H1 (cell line): ENCODE results near the gene CAMSAP1. TPM values are rescaled to one million over a fixed set of nuclear protein-coding genes. Genes with fewer than 3 reads are reported as not detected.

Experiments used
- CTCF ChIA-PET: fragments of 300-600 bp; sonication (Branson Sonifier 250); formaldehyde crosslinking; loops from one replicate; lab custom pipeline; 2021; ENCODE audit not compliant: partially characterized antibody; lab: Charles Lee
- POLR2A ChIA-PET: fragments of 300-600 bp; sonication (Branson Sonifier 250); formaldehyde crosslinking; loops from one replicate; lab custom pipeline; 2021; ENCODE audit warnings: inconsistent platforms; ENCODE audit not compliant: partially characterized antibody; lab: Charles Lee
- DNase-seq, 2 experiments: peaks; one replicate each; pipeline versions ENCODE4 v3.0.0 to v3.0.0-alpha.2; 2010 to 2022; ENCODE audit warnings: low spot score in 2 of 2, low read depth in 1 of 2, mixed read lengths in 1 of 2
- FAIRE-seq: peaks from 2 replicates; lab custom pipeline; 2011; peaks lifted over from hg19 to GRCh38; lab: Jason Lieb, UNC
- H2AFZ ChIP-seq: 2 replicates; pipeline ENCODE4 v1.8.1; 2012; ENCODE audit warnings: low read length, inconsistent platforms
- H2AK5ac ChIP-seq: 2 replicates; pipeline ENCODE4 v1.6.1; 2013; ENCODE audit warnings: low read depth, low read length
- H2BK120ac ChIP-seq: replicated peaks from 2 replicates; pipeline ENCODE3; 2013; ENCODE audit warnings: low read depth, low read length, inconsistent platforms
- H2BK12ac ChIP-seq: 2 replicates; pipeline ENCODE4 v1.6.1; 2013; ENCODE audit warnings: low read depth, low read length
- H2BK15ac ChIP-seq: 2 replicates; pipeline ENCODE4 v1.6.1; 2013; ENCODE audit warnings: low read length
- H2BK20ac ChIP-seq: 2 replicates; pipeline ENCODE4 v1.6.1; 2013; ENCODE audit warnings: low read length
- H2BK5ac ChIP-seq: 2 replicates; pipeline ENCODE4 v1.6.1; 2013; ENCODE audit warnings: low read depth, low read length
- H3K14ac ChIP-seq: 2 replicates; pipeline ENCODE4 v1.6.1; 2013; ENCODE audit warnings: inconsistent platforms; ENCODE audit not compliant: insufficient read length
- H3K18ac ChIP-seq: 2 replicates; pipeline ENCODE4 v1.6.1; 2013; ENCODE audit warnings: low read length; ENCODE audit errors: extremely low read depth
- H3K23ac ChIP-seq: 2 replicates; pipeline ENCODE4 v1.6.1; 2013; ENCODE audit warnings: inconsistent platforms; ENCODE audit not compliant: insufficient read length
- H3K23me2 ChIP-seq: 2 replicates; pipeline ENCODE4 v1.6.1; 2013; ENCODE audit warnings: low read depth, low read length
- H3K27ac ChIP-seq: 2 replicates; pipeline ENCODE4 v1.6.1; 2011; ENCODE audit warnings: low read depth, low read length, inconsistent platforms
- H3K27me3 ChIP-seq, 4 experiments: replicated peaks in 1 of 4; 1 replicate in 1 of 4; 2 replicates in 3 of 4; pipeline versions ENCODE4 v1.6.1 to v1.8.1; 2011 to 2013; ENCODE audit warnings: low read length in 3 of 4, mild to moderate bottlenecking in 3 of 4, inconsistent platforms in 2 of 4, mixed read lengths in 2 of 4, moderate library complexity in 1 of 4; ENCODE audit not compliant: control insufficient read depth in 3 of 4, insufficient read depth in 3 of 4; ENCODE audit errors: extremely low read depth in 1 of 4
- H3K36me3 ChIP-seq, 4 experiments: 2 replicates each; pipeline versions ENCODE4 v1.6.1 to v1.8.1; 2011 to 2013; ENCODE audit warnings: mild to moderate bottlenecking in 4 of 4, low read length in 3 of 4, moderate library complexity in 2 of 4, control low read depth in 1 of 4, inconsistent platforms in 1 of 4; ENCODE audit not compliant: insufficient read depth in 4 of 4, control insufficient read depth in 2 of 4
- H3K4ac ChIP-seq: replicated peaks from 2 replicates; pipeline ENCODE3; 2013; ENCODE audit warnings: low read length, low read depth, mixed read lengths, inconsistent platforms; ENCODE audit not compliant: insufficient read length
- H3K4me1 ChIP-seq, 4 experiments: replicated peaks in 1 of 4; 1 replicate in 1 of 4; 2 replicates in 3 of 4; pipeline versions ENCODE4 v1.6.1 to v1.8.1; 2011 to 2013; ENCODE audit warnings: low read length in 3 of 4, inconsistent platforms in 2 of 4, mixed read lengths in 1 of 4; ENCODE audit not compliant: insufficient read depth in 4 of 4, control insufficient read depth in 3 of 4
- H3K4me2 ChIP-seq, 2 experiments: 2 replicates each; pipeline versions ENCODE4 v1.6.1 to v1.8.1; 2011 to 2013; ENCODE audit warnings: low read depth in 2 of 2, low read length in 2 of 2, control low read depth in 1 of 2, inconsistent platforms in 1 of 2, mild to moderate bottlenecking in 1 of 2; ENCODE audit not compliant: insufficient read depth in 1 of 2
- H3K4me3 ChIP-seq, 4 experiments: fragments of 200-600, 300-600 bp in 1 of 4; sonication (generic), shearing (Covaris generic), sonication (Bioruptor Twin) in 1 of 4; 2 replicates each; pipeline versions ENCODE4 v1.5.1 to v1.8.1; 2011 to 2016; ENCODE audit warnings: low read length in 4 of 4, low read depth in 3 of 4, control low read depth in 2 of 4, inconsistent platforms in 2 of 4, mild to moderate bottlenecking in 2 of 4, mixed read lengths in 1 of 4, moderate library complexity in 1 of 4; ENCODE audit not compliant: insufficient read depth in 2 of 4; ENCODE audit errors: extremely low read depth in 1 of 4
- H3K56ac ChIP-seq: replicated peaks from 2 replicates; pipeline ENCODE3; 2013; ENCODE audit warnings: low read depth, mild to moderate bottlenecking, mixed read lengths, low read length, inconsistent platforms; ENCODE audit not compliant: insufficient read length
- H3K79me1 ChIP-seq: 2 replicates; pipeline ENCODE4 v1.6.1; 2013; ENCODE audit warnings: low read depth, low read length, control low read depth
- H3K79me2 ChIP-seq, 2 experiments: 2 replicates each; pipeline versions ENCODE4 v1.6.1 to v1.8.1; 2012 to 2013; ENCODE audit warnings: low read length in 2 of 2, mild to moderate bottlenecking in 2 of 2, inconsistent platforms in 1 of 2; ENCODE audit not compliant: insufficient read depth in 2 of 2, control insufficient read depth in 1 of 2
- H3K9ac ChIP-seq, 4 experiments: replicated peaks in 1 of 4; 1 replicate in 1 of 4; 2 replicates in 3 of 4; pipeline versions ENCODE4 v1.6.1 to v1.8.1; 2011 to 2013; ENCODE audit warnings: low read depth in 3 of 4, low read length in 3 of 4, control low read depth in 2 of 4, mild to moderate bottlenecking in 2 of 4, moderate library complexity in 2 of 4, inconsistent platforms in 1 of 4; ENCODE audit errors: extremely low read depth in 1 of 4
- H3K9me3 ChIP-seq, 2 experiments: 2 replicates each; pipeline versions ENCODE4 v1.6.1 to v1.8.1; 2012 to 2013; ENCODE audit warnings: mild to moderate bottlenecking in 2 of 2, moderate library complexity in 2 of 2, control low read depth in 1 of 2, inconsistent platforms in 1 of 2, low read depth in 1 of 2, low read length in 1 of 2, mixed read lengths in 1 of 2; ENCODE audit not compliant: insufficient read depth in 2 of 2
- H4K20me1 ChIP-seq, 2 experiments: replicated peaks in 1 of 2; 2 replicates each; pipeline versions ENCODE3 to v1.8.1; 2011 to 2013; ENCODE audit warnings: inconsistent platforms in 2 of 2, low read length in 2 of 2, mild to moderate bottlenecking in 1 of 2; ENCODE audit not compliant: insufficient read depth in 2 of 2, control insufficient read depth in 1 of 2
- H4K5ac ChIP-seq: 2 replicates; pipeline ENCODE4 v1.6.1; 2013; ENCODE audit warnings: low read length, low read depth, mixed read lengths, inconsistent platforms; ENCODE audit not compliant: insufficient read length
- H4K8ac ChIP-seq: 2 replicates; pipeline ENCODE4 v1.8.0; 2013; ENCODE audit warnings: mild to moderate bottlenecking, moderate library complexity, low read length, inconsistent platforms; ENCODE audit not compliant: insufficient read depth; ENCODE audit errors: extremely low read depth
- H4K91ac ChIP-seq: replicated peaks from 2 replicates; pipeline ENCODE3; 2013; ENCODE audit warnings: low read length, mixed read lengths, inconsistent platforms; ENCODE audit not compliant: insufficient read length
- MAFK ChIP-seq: IDR thresholded peaks from 2 replicates; pipeline ENCODE4 v1.6.1; 2012; ENCODE audit warnings: low read depth, mild to moderate bottlenecking, improper control_type of control experiment, low read length
- TAF7 ChIP-seq: optimal IDR thresholded peaks from 2 replicates; pipeline ENCODE3; 2011; ENCODE audit warnings: low read depth, mild to moderate bottlenecking, inconsistent platforms, low read length, moderate library complexity, borderline replicate concordance
- TCF12 ChIP-seq: IDR thresholded peaks from 2 replicates; pipeline ENCODE4 v1.6.1; 2011; ENCODE audit warnings: low read depth, mild to moderate bottlenecking, low read length
- WGBS, 2 experiments: shearing (Covaris generic) in 1 of 2; methylation state at CpG; one replicate each; pipeline versions ENCODE4 v1.1.6 to v1.1.7; 2013 to 2015; ENCODE audit warnings: low lambda C conversion rate in 2 of 2, mixed read lengths in 2 of 2, inconsistent platforms in 1 of 2, low coverage in 1 of 2, missing lambda C conversion rate in 1 of 2; ENCODE audit not compliant: insufficient replicate concordance in 2 of 2, insufficient coverage in 1 of 2, insufficient read length in 1 of 2; ENCODE audit errors: extremely low coverage in 1 of 2, missing lambda C conversion rate in 1 of 2; 5-methylcytosine and 5-hydroxymethylcytosine counted together
- polyA plus RNA-seq, 7 experiments: library from polyadenylated mRNA; depleted of rRNA in 3 of 7; stranded (reverse) in 5 of 7; unstranded in 2 of 7; fragments of >200 nt in 5 of 7; fragments of 200-250 nt in 2 of 7; gene quantifications; 1 replicate in 5 of 7; 2 replicates in 1 of 7; 4 replicates in 1 of 7; pipeline versions ENCODE4 v1.2.1 to v1.2.3, GENCODE V29; 2011 to 2013; ENCODE audit warnings: missing spikeins in 2 of 7, mixed read lengths in 2 of 7
- total RNA-seq: library from RNA; stranded (reverse); fragmentation: NEBNext Ultra II Directional; extraction: Animal tissue kit (Norgen Biotek cat#: 25700); gene quantifications from 2 replicates; pipeline ENCODE4 v1.2.1, GENCODE V29; 2021

Gene CAMSAP1
- total and polyA plus RNA-seq, 2 of the 8 experiments (the other 6 are each of a cell fraction or from before 2014, with no cell fraction given), result 13.4 to 44.0 TPM

DNA sequence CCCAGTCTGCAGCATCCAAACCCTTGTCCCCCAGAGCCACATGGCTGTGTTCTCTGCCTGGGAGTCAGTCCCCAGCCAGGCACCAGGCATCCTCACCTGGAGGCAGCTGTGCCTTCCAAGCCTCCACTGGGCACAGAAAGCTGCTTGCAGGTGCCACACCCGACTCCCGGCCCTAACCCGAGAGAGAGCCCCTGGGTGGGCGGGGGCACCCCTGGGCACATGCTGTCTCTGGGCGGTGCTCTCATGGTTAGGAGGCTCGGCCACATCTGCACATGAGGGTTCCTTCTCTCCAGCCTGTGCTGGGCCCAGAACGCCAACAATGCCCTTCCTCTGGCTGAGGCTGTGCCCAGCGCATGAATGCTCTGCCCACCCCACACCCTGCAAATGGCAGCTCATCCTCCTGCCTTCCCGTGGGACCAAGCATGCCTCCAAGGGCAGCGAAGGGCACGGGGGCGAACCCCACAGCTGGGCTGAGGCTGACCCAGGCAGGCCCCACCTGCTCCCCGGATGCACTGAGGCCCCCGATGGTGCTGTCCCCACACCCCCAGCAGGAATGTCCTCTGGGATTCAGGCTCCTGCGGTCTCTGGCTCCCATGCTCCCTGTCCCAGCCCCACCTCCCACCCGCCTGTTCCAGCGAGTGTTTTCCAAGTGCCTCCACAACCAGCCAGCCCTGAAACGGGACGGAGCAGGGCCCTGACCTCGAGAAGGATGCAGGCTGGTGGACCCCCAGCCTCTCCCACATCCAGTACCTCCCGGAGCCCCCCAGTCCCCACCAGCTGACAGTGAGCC is 22.5 kb upstream of the CAMSAP1 start:
- Histone ChIP-seq H3K4ac (no peak overlapping the region), H3K9me3 (no peaks in the 10 kb centered on the region), H2AK5ac (no peak overlapping the region), H4K91ac (no peak overlapping the region), H3K27ac (no peak overlapping the region), H4K8ac (no peak overlapping the region; the same call in 1 of the 2 replicates), H3K4me2 (no peak overlapping the region), H3K23me2 (no peaks in the 10 kb centered on the region), H3K79me2 (no peaks in the 10 kb centered on the region), H2BK12ac (no peak overlapping the region), H3K18ac (no peak overlapping the region)
- no peak for FAIRE-seq
- POLR2A ChIA-PET, result no interaction called here
- TF ChIP-seq TCF12 (no peak), MAFK (no peak), TAF7 (no peak)
- TF ChIP-seq, all 59 proteins: peak for 0
- Histone ChIP-seq H3K79me1 (peaks cover 6% of the 10 kb centered on the region; the same call in 1 of the 2 replicates), H3K27me3 (no peaks in the 10 kb centered on the region), H2BK5ac (no peak overlapping the region; the same call in 1 of the 2 replicates), H3K36me3 (peaks cover 3 to 14% (median 6%) of the 10 kb centered on the region in 4 experiments; a peak in 5 of 8 replicates), H3K4me3 (no peak overlapping the region), H4K20me1 (peaks cover 2 to 20% of the 10 kb centered on the region in 2 experiments), H2BK15ac (no peak overlapping the region), H3K14ac (no peak overlapping the region), H2AFZ (no peak overlapping the region), H4K5ac (no peak overlapping the region), H3K23ac (no peak overlapping the region), H2BK120ac (no peak overlapping the region), H3K56ac (no peak overlapping the region), H3K4me1 (no peaks in the 10 kb centered on the region; a peak in 1 of 7 replicates), H2BK20ac (no peak overlapping the region), H3K9ac (no peak overlapping the region)
- no peak for DNase-seq
- 82% methylated on average over 20 of the region's 21 CpGs; no CpG with 5 or more reads in 1 of the 2 experiments for WGBS, 2 experiments
- CTCF ChIA-PET, result interaction anchor here (1.0 to 1.7 kb wide), 2 partner anchors 38 to 66 kb away, joined by 3 to 5 read pairs; no protein-coding TSS in a partner anchor
